Measurements from ENCODE around the gene ZSCAN30.

The ZSCAN30 gene

DNA sequence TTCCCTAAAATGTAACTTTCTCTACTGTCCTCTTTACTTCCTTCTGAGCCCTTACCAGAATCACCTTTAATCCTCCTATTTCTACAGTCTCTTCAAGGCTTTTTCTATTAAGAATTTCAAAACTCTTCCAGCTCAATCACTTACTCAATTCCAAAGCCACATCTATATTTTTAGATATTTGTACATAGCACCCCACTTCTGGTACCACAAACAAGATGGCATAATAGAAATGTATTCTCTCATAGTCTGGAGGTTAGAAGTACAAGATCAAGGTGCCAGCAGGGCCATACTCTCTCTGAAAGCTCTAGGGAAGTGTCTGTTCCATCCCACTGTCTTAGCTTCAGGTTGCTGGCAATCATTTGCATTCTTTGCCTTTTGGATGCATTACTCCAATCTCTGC is 11.1 kb downstream of the ZSCAN30 start:
- no peak for DNase-seq (ENCODE audit: low read depth)

DNA sequence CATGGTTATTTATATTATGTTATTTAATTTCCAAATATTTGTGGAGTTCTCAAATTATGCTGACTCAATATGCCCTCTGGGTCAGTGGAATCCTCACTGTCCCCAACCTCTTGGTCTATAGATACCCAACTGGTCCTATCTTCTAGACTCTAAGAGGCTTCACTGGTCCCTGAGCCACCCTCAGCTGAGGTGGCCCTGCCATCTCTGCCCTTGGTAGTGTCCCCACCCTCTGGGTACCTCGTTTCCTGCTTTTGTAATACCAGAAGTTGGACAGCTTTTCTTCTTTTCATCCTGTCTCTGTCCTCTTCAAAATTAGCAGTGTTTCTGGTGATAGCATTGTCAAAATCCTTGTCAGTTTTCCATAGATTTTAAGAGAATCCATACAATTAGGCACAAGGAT is 11.9 kb downstream of the ZSCAN30 start:
- DNase-seq (ENCODE audit: low read depth) = no peak

DNA sequence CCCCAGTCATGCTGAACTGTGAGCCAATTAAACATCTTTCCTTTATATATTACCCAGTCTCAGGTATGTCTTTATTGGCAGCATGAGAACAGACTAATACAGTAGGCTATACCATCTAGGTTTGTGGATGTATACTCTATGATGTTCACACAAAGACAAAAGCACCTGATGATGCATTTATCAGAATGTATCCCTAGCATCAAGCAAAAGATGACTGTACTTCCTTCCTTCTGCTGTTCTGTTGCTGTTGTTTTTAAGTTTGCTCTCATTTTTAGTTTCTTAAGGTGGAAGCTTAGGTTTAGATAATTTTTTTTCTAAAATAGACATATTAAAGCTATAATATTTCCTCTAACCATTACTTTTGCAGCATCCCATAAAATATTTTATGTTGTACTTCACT is 12.4 kb downstream of the ZSCAN30 start:
- no peak for DNase-seq (ENCODE audit: low read depth)

DNA sequence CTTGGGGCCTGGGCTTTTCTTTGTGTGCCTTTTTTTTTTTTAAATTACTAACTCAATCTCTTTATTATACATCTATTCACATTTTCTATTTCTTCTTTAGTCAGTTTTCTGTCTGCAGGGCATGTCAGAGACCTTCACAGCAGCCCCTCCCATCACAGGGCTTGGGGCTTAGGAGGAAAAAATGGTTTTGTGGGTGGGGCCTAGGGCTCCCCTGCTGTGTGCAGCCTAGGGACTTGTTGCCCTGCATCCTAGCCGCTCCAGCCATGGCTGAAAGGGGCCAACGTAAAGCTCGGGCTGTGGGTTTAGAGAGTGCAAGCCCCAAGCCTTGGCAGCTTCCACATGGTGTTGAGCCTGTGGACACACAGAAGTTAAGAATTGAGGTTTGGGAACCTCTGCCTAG is 13.8 kb downstream of the ZSCAN30 start:
- no peak for DNase-seq (ENCODE audit: low read depth)

DNA sequence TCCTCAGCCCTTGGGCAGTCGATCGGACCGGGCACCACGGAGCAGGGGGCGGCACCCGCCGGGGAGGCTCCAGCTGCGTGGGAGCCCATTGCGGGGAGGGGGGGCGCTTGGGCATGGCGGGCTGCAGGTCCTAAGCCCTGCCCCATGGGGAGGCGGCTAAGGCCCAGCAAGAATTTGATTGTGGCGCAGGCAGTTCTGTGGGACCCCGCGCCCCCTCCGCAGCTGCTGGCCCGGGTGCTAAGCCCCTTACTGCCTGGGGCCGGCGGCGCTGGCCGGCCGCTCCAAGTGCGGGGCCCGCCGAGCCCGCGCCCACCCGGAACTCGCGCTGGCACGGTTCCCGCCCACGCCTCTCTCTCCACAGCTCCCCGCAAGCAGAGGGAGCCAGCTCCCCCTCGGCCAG is 18.4 kb downstream of the ZSCAN30 start:
- no peak for DNase-seq (ENCODE audit: low read depth)

GRCh38 chr18:35268821-35269220 is 21.2 kb downstream of the ZSCAN30 start:
- DNase-seq (ENCODE audit: low read depth) = no peak

GRCh38 chr18:35267809-35268208 is 22.2 kb downstream of the ZSCAN30 start:
- no peak for DNase-seq (ENCODE audit: low read depth)

DNA sequence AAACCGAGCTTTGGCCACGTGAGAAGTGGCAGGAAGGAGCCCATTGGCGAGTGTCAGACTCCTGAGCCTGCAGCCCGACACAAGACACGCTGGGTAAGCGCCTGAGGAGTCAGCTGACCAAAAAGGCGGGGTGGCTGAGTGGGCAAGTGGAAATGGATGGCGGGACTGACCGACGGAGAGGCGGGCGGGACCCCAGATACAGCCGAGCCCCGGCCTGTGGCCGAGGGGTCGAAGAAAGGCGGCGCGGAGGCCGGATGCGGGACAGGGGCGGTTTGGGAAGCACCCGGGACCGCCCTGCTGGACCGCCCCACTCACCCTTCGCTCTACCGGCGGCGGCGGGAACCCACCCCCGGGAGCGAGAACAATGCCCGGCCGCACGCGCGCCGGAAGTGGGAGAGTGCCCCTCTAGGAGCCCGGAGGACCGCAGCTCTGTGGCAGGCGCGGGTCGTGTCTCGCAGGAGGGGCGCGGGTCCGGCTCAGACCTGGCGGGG is 22.8 kb downstream of the ZSCAN30 start:
- peak; percentile 59 for DNase-seq (ENCODE audit: low read depth)

DNA sequence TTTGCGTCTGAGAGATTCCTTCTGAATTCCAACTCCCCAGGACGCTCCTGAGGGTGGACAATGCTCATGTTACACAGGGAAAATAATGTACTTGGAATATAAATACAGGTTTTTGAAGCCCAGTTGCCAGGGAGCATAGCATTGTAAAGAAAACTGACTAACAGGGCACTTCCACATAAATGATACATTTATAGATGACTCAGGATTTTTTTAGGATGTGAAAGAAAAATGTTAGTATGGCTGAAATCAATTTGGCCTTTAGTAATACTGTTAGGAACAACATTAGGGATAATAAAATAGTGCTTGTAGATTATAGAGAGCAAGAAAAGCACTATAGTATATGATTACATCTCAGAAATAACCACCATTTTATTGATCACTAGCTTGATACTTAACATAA is 25.6 kb downstream of the ZSCAN30 start:
- no peak for DNase-seq (ENCODE audit: low read depth)

DNA sequence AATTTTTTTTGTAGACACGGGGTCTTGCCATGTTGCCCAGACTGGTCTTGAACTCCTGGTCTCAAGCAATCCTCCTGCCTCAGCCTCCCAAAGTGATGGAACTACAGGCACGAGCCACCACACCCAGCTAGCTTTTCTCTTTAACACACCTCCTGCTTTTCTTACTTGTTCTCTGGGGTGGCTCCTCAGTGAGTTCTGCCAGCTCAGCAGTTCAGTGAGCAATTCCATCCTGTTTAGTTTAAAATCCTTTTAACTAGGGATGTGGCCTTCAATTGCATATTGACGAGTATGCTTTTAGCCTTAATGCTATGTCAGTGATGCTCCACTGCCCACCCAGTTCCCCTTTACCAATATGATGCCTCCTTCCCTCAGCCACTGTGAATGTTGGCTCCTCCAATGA is 33.1 kb downstream of the ZSCAN30 start:
- DNase-seq (ENCODE audit: low read depth) = no peak

DNA sequence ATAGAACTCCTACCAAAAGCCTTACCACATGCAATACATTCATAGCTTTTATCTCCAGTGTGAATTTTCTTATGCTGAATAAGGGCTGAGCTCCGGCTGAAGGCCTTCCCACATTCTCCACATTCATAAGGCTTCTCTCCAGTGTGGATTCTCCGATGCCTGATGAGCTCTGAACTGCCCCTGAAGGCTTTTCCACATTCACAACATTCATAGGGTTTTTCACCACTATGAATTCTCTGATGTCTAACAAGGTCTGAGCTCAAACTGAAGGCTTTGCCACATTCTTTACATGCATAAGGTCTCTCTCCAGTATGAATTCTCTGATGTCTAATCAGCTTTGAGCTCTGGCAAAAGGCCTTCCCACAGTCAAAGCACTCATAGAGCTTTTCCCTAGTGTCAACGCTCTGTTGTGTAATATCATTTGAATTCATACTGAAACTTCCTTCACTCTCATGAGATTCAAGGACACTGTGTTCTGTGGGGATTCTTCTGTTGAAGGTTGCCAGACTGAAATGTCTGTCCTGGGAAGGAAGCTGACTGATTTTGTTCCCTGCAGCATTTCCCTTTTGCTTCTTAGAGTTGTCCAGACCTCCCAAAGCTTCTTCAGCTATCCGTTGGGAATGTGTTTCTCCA is 36.3 kb downstream of the ZSCAN30 start:
- DNase-seq (ENCODE audit: low read depth) = no peak

DNA sequence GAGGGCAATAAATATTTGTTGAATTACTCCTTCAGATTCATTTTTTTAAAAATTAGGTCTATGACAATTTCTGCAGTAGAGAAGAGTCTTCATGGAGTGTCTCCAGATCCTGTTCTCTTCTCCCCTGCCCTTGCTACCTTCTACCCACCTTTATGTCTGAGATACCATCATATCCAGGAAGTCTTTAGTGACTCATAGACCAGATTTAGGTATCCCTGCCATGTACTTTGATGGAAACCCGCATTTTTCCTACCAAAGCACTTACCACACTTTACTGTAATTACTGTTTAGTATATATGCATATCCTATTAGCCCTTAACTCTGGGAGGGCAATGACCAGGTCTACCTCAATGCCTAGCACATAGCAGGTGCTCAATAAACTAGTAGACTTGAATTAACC is 37.6 kb downstream of the ZSCAN30 start:
- no peak for DNase-seq (ENCODE audit: low read depth)

- DNase-seq (ENCODE audit: low read depth) = no peak
Measured at GRCh38 chr18:35248429-35248828, 41.6 kb downstream of the ZSCAN30 start.

DNA sequence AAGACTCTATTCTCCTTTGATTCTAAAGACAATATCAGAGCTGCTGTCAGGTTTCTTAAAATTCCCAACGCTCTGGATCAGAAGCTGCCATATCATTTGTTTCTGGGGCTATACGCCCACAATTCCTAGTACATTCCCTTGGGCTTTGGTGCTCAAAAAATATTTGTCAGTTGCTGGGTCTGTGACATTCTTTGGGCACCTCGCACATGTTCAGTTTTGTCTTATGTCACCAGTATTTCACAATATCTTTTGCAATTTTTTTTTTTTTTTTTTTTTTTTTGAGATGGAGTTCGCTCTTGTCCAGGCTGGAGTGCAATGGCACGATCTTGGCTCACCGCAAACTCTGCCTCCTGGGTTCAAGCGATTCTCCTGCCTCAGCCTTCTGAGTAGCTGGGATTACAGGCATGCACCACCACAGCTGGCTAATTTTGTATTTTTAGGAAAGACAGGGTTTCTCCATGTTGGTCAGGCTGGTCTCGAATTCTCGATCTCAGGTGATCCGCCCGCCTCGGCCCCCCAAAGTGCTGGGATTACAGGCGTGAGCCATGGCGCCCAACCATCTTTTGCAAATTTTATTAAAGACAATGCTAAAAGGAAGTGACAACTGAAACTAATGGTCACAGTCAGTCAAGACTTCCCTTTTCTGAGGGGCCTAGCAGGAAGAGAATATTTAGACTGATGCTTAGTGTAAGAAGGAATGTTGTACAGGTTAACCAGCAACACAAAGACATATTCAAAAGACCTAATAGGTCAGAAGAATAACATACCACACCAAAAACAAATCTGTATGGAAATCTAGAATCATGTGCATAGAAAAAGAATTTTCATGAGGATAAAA is 42.4 kb downstream of the ZSCAN30 start:
- DNase-seq (ENCODE audit: low read depth) = no peak

DNA sequence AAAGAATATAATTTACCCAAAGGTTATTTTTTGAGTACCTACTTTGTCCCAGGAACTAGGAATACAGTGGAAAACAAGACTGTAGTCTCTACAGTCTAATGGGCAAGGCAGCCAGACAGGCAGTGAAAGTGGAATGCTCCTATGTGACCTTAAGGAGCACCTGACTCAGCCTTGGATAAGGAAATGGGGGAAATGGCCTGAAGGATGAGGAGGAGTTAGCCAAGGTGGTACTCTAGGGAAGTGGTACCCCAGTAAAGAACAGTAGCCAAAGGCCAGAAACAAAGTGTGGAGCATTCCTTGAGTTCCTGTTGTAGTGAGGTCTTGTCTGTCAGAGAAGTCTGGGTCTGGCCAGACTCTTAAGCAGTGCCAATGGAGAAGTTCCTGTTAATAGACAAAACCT is 43.2 kb downstream of the ZSCAN30 start:
- DNase-seq (ENCODE audit: low read depth) = no peak

DNA sequence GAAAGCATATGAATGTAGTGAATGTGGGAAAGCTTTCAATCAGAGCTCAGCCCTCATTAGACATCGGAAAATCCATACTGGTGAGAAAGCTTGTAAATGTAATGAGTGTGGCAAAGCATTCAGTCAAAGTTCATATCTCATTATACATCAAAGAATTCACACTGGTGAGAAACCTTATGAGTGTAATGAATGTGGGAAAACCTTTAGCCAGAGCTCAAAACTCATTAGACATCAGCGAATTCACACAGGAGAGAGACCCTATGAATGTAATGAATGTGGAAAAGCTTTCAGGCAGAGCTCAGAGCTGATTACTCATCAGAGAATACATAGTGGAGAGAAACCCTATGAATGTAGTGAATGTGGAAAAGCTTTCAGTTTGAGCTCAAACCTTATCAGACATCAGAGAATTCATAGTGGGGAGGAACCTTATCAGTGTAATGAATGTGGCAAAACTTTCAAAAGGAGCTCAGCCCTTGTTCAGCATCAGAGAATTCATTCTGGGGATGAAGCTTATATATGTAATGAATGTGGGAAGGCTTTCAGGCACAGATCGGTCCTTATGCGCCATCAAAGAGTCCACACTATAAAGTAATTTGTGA is 44.2 kb downstream of the ZSCAN30 start:
- no peak for DNase-seq (ENCODE audit: low read depth)

GRCh38 chr18:35244671-35245070 is 45.4 kb downstream of the ZSCAN30 start:
- DNase-seq (ENCODE audit: low read depth) = no peak

DNA sequence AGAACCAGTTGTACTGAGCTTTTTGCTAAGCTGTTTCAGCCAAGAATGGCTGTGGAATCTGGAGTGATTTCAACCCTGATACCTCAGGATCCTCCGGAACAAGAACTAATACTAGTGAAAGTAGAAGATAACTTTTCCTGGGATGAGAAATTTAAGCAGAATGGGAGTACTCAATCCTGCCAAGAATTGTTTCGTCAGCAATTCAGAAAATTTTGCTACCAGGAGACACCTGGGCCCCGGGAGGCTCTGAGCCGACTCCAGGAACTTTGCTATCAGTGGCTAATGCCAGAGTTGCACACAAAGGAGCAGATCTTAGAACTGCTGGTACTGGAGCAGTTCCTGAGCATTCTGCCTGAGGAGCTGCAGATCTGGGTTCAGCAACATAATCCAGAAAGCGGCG is 47.6 kb downstream of the ZSCAN30 start:
- DNase-seq (ENCODE audit: low read depth) = no peak

- no peak for DNase-seq (ENCODE audit: low read depth)
Measured at GRCh38 chr18:35241448-35241804, 48.6 kb downstream of the ZSCAN30 start.

GRCh38 chr18:35240664-35241447 is 49.2 kb downstream of the ZSCAN30 start, which contains the start of gene ZNF397:
Gene ZNF397, plus strand, starts transcription at chr18:35241034. Its CDS starts 1,437 bp downstream, at chr18:35242471.
- peak; percentile 94 for DNase-seq (ENCODE audit: low read depth)

GRCh38 chr18:35239314-35239713 is 50.7 kb downstream of the ZSCAN30 start:
- no peak for DNase-seq (ENCODE audit: low read depth)

All from stimulated activated CD8-positive, alpha-beta memory T cell treated with anti-CD3 and anti-CD28 coated beads, Interleukin-12 subunit alpha, Interleukin-12 subunit beta, amount 100 ng/mL, for 4 hours (primary cell).